GM21717 (cell line): ENCODE results near the gene RARA.

ENCODE experiments used
- ATAC-seq: cut with Tn5 transposase; IDR thresholded peaks from one replicate; pipeline ENCODE4 v1.9.1; 2021; ENCODE audit warnings: mild to moderate bottlenecking, moderate library complexity; ENCODE audit not compliant: unreplicated experiment

The RARA gene

GRCh38 chr17:40309031-40309948 lies at the start of gene RARA:
Gene RARA (plus strand): TSS chr17:40309180. CDS start chr17:40331219, 22,039 bp downstream.
- ATAC-seq, result no peak

- ATAC-seq, result no peak
Observed at GRCh38 chr17:40259505-40259904, 49.5 kb upstream of the RARA start.

GRCh38 chr17:40260528-40260927 lies 48.5 kb upstream of the RARA start:
- no peak for ATAC-seq

GRCh38 chr17:40264458-40265185 lies 44.4 kb upstream of the RARA start:
- ATAC-seq, result no peak

GRCh38 chr17:40265337-40265736 lies 43.6 kb upstream of the RARA start:
- ATAC-seq, result no peak

- ATAC-seq, result no peak
Observed at GRCh38 chr17:40266882-40267281, 42.1 kb upstream of the RARA start.

- ATAC-seq, result no peak
Observed at GRCh38 chr17:40268141-40268712, 40.8 kb upstream of the RARA start.

GRCh38 chr17:40278414-40278813 lies 30.6 kb upstream of the RARA start:
- no peak for ATAC-seq

- no peak for ATAC-seq
Observed at GRCh38 chr17:40279402-40279801, 29.6 kb upstream of the RARA start.

GRCh38 chr17:40281663-40282062 lies 27.3 kb upstream of the RARA start:
- ATAC-seq, result no peak

- ATAC-seq, result no peak
Observed at GRCh38 chr17:40283662-40284061, 25.3 kb upstream of the RARA start.

- ATAC-seq, result no peak
Observed at GRCh38 chr17:40284085-40284713, 24.8 kb upstream of the RARA start.

GRCh38 chr17:40286473-40286872 lies 22.5 kb upstream of the RARA start:
- no peak for ATAC-seq

- ATAC-seq, result no peak
Observed at GRCh38 chr17:40287159-40287493, 21.9 kb upstream of the RARA start.

GRCh38 chr17:40287494-40288369 lies 21.2 kb upstream of the RARA start, which contains the start of gene CDC6:
Gene CDC6 (plus strand): TSS chr17:40287879. CDS start chr17:40289421, 1,542 bp downstream.
- ATAC-seq, result peak; percentile 84

GRCh38 chr17:40290629-40291280 lies 18.2 kb upstream of the RARA start:
- ATAC-seq, result no peak

- ATAC-seq, result no peak
Observed at GRCh38 chr17:40291281-40291664, 17.7 kb upstream of the RARA start.

GRCh38 chr17:40293363-40293762 lies 15.6 kb upstream of the RARA start:
- no peak for ATAC-seq

- no peak for ATAC-seq
Observed at GRCh38 chr17:40295488-40296436, 13.2 kb upstream of the RARA start.
